ENCODE data around the gene CGNL1.

Gene CGNL1

DNA sequence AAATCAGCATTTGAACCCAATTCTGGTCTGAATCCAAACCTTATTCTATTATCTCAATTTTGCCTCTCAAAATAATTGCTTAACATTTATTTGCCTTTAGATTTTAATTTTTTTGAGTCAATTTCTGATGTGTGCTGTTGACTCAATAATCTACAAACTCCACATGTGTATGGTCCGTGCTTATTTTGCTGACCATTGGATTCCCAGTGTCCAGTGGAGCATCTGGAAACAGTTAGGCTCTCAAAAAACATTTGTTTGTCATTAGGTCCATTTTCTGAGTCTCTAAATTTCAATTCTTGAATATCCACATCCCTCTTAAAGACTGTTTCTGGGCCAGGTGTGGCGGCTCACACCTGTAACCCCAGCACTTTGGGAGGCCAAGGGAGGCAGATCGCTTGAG, 196.2 kb downstream of the CGNL1 start:
- H3K27ac ChIP-seq: no peak overlapping the region
- TF ChIP-seq, protein P1, sequence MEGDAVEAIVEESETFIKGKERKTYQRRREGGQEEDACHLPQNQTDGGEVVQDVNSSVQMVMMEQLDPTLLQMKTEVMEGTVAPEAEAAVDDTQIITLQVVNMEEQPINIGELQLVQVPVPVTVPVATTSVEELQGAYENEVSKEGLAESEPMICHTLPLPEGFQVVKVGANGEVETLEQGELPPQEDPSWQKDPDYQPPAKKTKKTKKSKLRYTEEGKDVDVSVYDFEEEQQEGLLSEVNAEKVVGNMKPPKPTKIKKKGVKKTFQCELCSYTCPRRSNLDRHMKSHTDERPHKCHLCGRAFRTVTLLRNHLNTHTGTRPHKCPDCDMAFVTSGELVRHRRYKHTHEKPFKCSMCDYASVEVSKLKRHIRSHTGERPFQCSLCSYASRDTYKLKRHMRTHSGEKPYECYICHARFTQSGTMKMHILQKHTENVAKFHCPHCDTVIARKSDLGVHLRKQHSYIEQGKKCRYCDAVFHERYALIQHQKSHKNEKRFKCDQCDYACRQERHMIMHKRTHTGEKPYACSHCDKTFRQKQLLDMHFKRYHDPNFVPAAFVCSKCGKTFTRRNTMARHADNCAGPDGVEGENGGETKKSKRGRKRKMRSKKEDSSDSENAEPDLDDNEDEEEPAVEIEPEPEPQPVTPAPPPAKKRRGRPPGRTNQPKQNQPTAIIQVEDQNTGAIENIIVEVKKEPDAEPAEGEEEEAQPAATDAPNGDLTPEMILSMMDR (conservative IDR thresholded peaks at IDR 0.05): no peak

DNA sequence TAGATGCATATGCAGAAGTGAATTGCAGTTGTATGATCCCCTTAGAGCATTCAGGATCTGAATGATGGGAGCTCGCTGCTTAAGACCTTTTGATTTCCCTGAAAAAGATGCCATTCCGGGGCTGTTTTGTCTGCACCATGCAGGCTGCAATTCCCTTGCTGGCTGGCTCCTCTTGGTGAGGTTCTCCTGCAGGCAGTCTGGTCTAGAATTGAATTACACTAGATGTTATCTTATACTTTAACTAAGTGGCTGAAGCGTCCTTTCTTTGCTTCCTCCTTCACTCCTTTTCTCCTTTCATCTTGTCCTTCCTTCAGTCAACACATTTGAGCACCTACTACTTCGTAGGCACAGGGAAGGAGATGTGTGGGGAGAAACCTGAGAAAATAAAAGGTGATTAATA, 196.8 kb downstream of the CGNL1 start:
- H3K27ac ChIP-seq: no peak overlapping the region
- TF ChIP-seq, protein P1 (conservative IDR thresholded peaks at IDR 0.05): no peak

DNA sequence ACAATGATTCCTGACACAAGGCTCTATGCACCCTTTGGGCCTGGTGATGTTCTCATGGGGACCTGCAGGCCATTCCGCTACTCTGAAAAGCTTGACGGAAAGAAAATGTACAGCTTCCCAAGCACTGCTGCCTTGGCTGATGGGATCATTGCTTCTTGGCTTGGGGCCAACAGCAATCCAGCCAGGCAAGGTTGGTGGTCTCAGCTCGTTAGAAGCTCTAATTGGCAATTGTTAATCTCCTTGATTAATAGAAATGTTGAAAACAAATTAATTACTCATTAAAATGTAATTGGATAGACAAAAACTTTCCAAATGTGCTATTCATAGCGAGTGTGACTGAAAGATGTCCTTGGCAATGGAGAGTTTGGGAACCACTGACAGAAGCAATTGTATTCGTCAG, 199.1 kb downstream of the CGNL1 start:
- TF ChIP-seq, protein P1 (conservative IDR thresholded peaks at IDR 0.05): no peak
- H3K27ac ChIP-seq: no peak overlapping the region

DNA sequence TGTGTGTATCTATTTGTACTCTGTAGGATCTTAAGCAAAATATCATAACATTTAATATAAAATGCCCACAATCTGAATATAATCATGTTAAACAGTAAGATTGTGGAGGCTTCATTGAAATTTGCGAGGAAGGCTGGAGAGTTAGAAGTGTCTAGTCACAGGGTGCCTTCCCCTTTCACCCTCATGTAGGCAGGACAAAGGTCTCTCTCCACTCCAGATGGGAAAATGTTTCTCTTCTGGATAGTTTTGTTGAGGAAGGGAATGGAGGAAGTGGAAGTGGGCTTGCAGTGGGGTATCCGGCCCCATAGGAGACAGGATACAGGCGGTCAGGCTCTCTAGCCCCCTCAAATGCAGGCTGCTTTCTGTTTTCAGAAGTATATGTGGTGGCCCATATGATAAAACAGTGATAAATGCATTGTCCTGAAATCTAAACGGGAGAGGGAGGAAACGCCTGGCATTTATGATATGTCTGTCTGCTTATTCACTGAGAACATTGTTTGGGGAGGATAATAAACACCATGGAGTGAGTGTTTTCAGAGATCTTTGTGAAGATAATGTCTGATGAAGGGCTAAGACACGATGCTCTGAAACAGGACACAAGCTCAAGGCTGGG, 202.1 kb downstream of the CGNL1 start:
- TF ChIP-seq, protein P1 (conservative IDR thresholded peaks at IDR 0.05): no peak
- H3K27ac ChIP-seq: peak overlapping the region; percentile 27; the same call in 1 of the 2 replicates

DNA sequence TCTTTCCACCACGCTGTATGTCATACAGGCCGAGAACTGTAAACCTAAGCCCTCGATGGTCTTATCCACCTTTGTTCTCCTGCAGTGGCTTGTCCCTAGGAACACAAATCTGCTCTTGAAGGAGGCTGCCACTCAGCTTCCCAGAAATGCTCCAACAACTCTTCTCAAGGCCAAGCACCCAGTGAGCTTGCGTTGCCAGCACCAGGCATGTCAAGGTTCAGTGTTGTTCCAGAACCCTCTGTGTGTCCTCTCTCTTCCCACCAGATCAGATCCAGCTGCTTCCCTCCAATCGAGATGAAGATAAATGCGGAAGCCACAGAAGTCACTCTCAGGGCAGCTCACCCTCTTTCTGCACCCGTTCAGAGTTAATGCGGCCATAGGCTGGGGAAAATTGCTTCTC, 204.1 kb downstream of the CGNL1 start:
- TF ChIP-seq, protein P1 (conservative IDR thresholded peaks at IDR 0.05): no peak
- no peak overlapping the region for H3K27ac ChIP-seq

DNA sequence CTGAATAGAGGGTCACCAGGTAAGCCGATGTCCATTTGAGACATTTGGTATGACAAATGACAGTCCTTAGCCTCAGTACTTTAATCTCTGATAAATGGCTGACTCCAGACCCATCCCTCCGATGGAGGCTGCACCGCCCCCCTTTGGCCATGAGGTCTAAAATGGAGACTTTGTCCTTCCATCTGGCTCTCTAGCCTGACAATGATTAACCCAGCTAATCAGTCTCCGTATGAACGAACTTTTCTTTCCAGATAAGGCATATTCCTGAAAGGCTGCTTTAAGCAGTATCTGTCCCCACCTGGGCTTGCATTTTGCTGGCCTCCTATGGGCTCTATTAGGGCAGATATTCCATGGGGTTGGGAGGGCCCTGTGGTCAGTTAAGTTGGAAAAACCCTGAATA, 204.6 kb downstream of the CGNL1 start:
- H3K27ac ChIP-seq: no peak overlapping the region
- TF ChIP-seq, protein P1 (conservative IDR thresholded peaks at IDR 0.05): no peak

DNA sequence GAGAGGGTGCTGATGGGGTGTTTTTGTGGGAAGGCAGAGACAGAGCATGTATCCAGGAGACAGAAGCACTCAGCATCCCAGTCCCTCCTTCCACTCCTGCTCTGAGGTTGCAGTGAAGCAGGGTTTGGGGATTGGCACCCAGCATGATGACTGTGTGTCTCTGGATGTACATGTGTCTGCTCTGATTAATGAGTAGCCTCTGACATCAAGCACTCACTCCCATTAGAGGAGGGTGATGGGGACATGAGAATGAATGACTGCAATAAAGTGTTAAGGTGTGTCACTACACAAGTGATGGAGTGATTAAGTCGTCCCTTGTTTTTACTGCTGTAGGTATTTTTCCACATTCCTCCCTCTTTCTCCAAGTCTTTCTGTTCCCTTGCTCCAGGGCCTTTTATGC, 205.8 kb downstream of the CGNL1 start:
- TF ChIP-seq, protein P1 (conservative IDR thresholded peaks at IDR 0.05): no peak
- H3K27ac ChIP-seq: no peak overlapping the region
